Skeletal muscle satellite cell (primary cell): ENCODE results near the gene SSNA1. TPM values are rescaled to one million over a fixed set of nuclear protein-coding genes. Genes with fewer than 3 reads are reported as not detected.

Experiments
- H3K27me3 ChIP-seq: 2 replicates; pipeline ENCODE4 v1.7.0; 2013; ENCODE audit warnings: low read length; ENCODE audit not compliant: control insufficient read depth, insufficient read depth
- H3K36me3 ChIP-seq: 2 replicates; pipeline ENCODE4 v1.7.0; 2013; ENCODE audit warnings: mild to moderate bottlenecking, control low read depth, low read length; ENCODE audit not compliant: insufficient read depth
- H3K4me1 ChIP-seq: 2 replicates; pipeline ENCODE4 v1.7.0; 2013; ENCODE audit warnings: low read length; ENCODE audit not compliant: control insufficient read depth, insufficient read depth
- H3K4me2 ChIP-seq: 2 replicates; pipeline ENCODE4 v1.7.0; 2013; ENCODE audit warnings: mild to moderate bottlenecking, low read length
- H3K4me3 ChIP-seq: 2 replicates; pipeline ENCODE4 v1.7.0; 2013; ENCODE audit warnings: low read length
- H3K9ac ChIP-seq: 2 replicates; pipeline ENCODE4 v1.7.0; 2013; ENCODE audit warnings: mild to moderate bottlenecking, low read depth, low read length, moderate library complexity
- H3K9me3 ChIP-seq: replicated peaks from 2 replicates; pipeline ENCODE4 v1.7.0; 2013; ENCODE audit warnings: mild to moderate bottlenecking, control low read depth, low read length
- total RNA-seq: library from RNA; depleted of rRNA; stranded (reverse); fragments of >200 nt; gene quantifications from 2 replicates; pipeline ENCODE4 v1.2.3, GENCODE V29; 2012; rRNA removed

SSNA1 gene, protein sequence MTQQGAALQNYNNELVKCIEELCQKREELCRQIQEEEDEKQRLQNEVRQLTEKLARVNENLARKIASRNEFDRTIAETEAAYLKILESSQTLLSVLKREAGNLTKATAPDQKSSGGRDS
- total RNA-seq: 64.6 and 103 TPM in 2 replicates

GRCh38 chr9:137188490-137189296 is at the start of gene SSNA1, which contains the start of gene ANAPC2:
TSS of gene SSNA1 (plus strand) at chr9:137188676. CDS start at chr9:137188727, 51 bp downstream.
TSS of gene ANAPC2 (minus strand) at chr9:137188560. CDS start at chr9:137188532, 28 bp downstream.
- peaks cover 25% of the 10 kb centered on the region for H3K4me1 ChIP-seq
- H3K36me3 ChIP-seq: peaks cover 47% of the 10 kb centered on the region
- H3K27me3 ChIP-seq: no peaks in the 10 kb centered on the region

GRCh38 chr9:137138722-137139467 is 49.6 kb upstream of the SSNA1 start, which contains the start of gene GRIN1:
TSS of gene GRIN1 (plus strand) at chr9:137139154. CDS start at chr9:137139487, 333 bp downstream.
- no peak within 1 kb of the TSS for H3K4me3 ChIP-seq
- H3K27me3 ChIP-seq: peaks cover 75% of the 10 kb centered on the region

More at GRCh38 chr9:137188490-137189296, at the start of gene SSNA1, which contains the start of gene ANAPC2:
- peak within 1 kb of the TSS; percentile 94 for H3K4me2 ChIP-seq
- peak within 1 kb of the TSS; percentile 95 for H3K4me3 ChIP-seq
- H3K9me3 ChIP-seq: no peaks in the 10 kb centered on the region
- peak within 1 kb of the TSS; percentile 95 for H3K9ac ChIP-seq

GRCh38 chr9:137139468-137140150 is 48.9 kb upstream of the SSNA1 start:
- H3K9me3 ChIP-seq: no peaks in the 10 kb centered on the region
- H3K4me1 ChIP-seq: peaks cover 5% of the 10 kb centered on the region
- H3K27me3 ChIP-seq: peaks cover 75% of the 10 kb centered on the region
- H3K36me3 ChIP-seq: no peaks in the 10 kb centered on the region
- H3K9ac ChIP-seq: no peak overlapping the region
- H3K4me2 ChIP-seq: peak overlapping the region; percentile 64
- H3K4me3 ChIP-seq: no peak overlapping the region

More at GRCh38 chr9:137138722-137139467, 49.6 kb upstream of the SSNA1 start, which contains the start of gene GRIN1:
- Histone ChIP-seq H3K4me1 (peaks cover 5% of the 10 kb centered on the region), H3K9ac (no peak within 1 kb of the TSS), H3K4me2 (peak within 1 kb of the TSS; percentile 64), H3K36me3 (no peaks in the 10 kb centered on the region), H3K9me3 (no peaks in the 10 kb centered on the region)

DNA sequence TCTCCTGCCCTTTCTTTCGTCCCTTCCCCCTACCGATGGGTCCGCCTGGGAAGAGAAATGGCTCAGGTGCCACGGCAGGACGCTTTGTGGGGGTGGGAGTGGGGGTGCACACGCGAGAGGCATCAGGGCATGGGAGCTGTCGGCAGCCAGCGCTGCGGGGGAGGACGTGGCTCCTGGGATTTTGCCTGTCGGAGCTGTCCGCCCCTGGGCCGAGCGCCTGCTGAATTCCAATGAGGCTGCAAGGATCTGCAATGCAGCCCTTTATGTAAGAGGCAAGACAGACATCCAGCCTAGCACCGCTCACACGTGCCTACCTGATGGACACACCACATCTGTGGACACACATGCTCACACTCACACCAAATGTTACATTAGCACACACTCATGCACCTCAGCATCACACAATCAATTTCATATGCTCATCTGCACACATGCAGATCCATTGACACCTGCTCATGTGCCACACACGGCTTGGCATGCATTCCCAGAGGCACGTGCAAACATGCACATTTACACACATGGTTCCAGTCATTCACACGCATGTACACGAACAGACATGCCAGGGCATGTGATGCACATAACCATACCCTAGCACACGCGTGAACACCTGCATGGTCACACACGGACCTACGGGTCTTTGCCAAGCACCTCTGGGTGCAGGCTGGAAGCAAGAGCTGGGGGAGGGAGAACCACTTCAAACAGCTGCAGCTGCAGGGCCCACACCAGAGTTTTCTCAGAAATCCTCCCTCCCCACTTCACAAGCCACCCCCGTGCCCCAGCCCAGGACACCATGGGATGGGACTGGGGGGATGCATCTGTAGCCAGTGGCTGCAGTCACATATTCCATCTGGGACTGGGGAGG is 48.1 kb upstream of the SSNA1 start:
- H3K9ac ChIP-seq: no peak overlapping the region

DNA sequence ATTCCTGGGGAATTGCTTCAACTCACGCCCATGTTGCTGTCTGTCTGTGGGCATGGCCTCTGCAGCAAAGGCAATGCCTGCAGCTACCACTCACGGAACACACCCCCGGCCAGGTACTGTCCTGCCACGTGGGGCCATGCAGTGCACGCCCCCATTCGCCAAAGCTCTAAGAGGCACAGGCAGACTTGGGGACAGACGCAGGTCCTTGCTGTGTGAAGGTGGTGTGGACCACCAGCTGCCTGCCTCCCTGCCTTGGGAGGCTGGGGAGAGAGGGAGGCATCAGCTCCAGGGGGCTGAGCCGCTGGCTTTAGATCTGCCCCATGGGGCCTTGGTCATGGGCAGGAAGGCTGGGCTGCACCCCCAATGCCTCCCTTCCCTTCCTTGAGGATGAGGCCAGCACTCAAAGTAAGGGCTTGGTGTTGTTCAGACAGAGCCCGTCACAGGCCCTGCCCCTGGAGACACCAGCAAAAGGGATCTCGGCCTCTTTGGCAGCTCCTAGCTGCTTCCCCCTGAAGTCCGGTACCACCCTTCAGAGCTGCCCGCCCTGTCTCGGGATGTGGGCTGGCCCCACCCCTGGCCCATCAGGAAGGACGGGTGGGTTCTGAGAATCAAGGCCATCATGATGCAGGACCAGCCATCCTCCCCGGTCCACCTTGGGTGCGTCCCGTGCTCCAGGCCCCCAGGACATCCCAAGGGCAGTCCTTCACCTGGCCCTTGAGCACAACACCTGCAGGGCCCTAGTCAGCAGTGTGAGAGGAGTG is 47.2 kb upstream of the SSNA1 start:
- Histone ChIP-seq H3K9ac (no peak overlapping the region), H3K27me3 (peaks cover 68% of the 10 kb centered on the region), H3K9me3 (no peaks in the 10 kb centered on the region), H3K4me3 (no peak overlapping the region), H3K4me1 (peaks cover 5% of the 10 kb centered on the region), H3K4me2 (no peak overlapping the region), H3K36me3 (no peaks in the 10 kb centered on the region)

More for the DNA sequence above, 48.1 kb upstream of the SSNA1 start:
- Histone ChIP-seq H3K36me3 (no peaks in the 10 kb centered on the region), H3K9me3 (no peaks in the 10 kb centered on the region), H3K4me3 (no peak overlapping the region), H3K27me3 (peaks cover 75% of the 10 kb centered on the region), H3K4me1 (peaks cover 5% of the 10 kb centered on the region), H3K4me2 (no peak overlapping the region)

GRCh38 chr9:137141976-137142936 is 46.2 kb upstream of the SSNA1 start:
- no peak overlapping the region for H3K4me2 ChIP-seq
- no peak overlapping the region for H3K4me3 ChIP-seq
- H3K9me3 ChIP-seq: no peaks in the 10 kb centered on the region
- H3K36me3 ChIP-seq: no peaks in the 10 kb centered on the region
- H3K4me1 ChIP-seq: peaks cover 5% of the 10 kb centered on the region
- peaks cover 58% of the 10 kb centered on the region for H3K27me3 ChIP-seq
- H3K9ac ChIP-seq: no peak overlapping the region

GRCh38 chr9:137143459-137143858 is 45.0 kb upstream of the SSNA1 start:
- H3K9ac ChIP-seq: no peak overlapping the region
- no peak overlapping the region for H3K4me3 ChIP-seq
- H3K4me1 ChIP-seq: peaks cover 5% of the 10 kb centered on the region
- no peak overlapping the region for H3K4me2 ChIP-seq
- no peaks in the 10 kb centered on the region for H3K9me3 ChIP-seq
- peaks cover 49% of the 10 kb centered on the region for H3K27me3 ChIP-seq
- no peaks in the 10 kb centered on the region for H3K36me3 ChIP-seq

GRCh38 chr9:137145731-137146526 is 42.5 kb upstream of the SSNA1 start:
- H3K9me3 ChIP-seq: no peaks in the 10 kb centered on the region
- no peaks in the 10 kb centered on the region for H3K4me1 ChIP-seq
- no peaks in the 10 kb centered on the region for H3K36me3 ChIP-seq
- H3K9ac ChIP-seq: no peak overlapping the region
- H3K4me3 ChIP-seq: no peak overlapping the region
- H3K4me2 ChIP-seq: no peak overlapping the region
- peaks cover 28% of the 10 kb centered on the region for H3K27me3 ChIP-seq

GRCh38 chr9:137146527-137146918 is 42.0 kb upstream of the SSNA1 start:
- H3K4me2 ChIP-seq: no peak overlapping the region
- no peaks in the 10 kb centered on the region for H3K9me3 ChIP-seq
- no peaks in the 10 kb centered on the region for H3K36me3 ChIP-seq
- peaks cover 22% of the 10 kb centered on the region for H3K27me3 ChIP-seq
- no peak overlapping the region for H3K4me3 ChIP-seq
- no peaks in the 10 kb centered on the region for H3K4me1 ChIP-seq
- no peak overlapping the region for H3K9ac ChIP-seq
